GM12872 (cell line): ENCODE measurements around the gene SLC5A9.

ENCODE experiments used
- TF ChIP-seq, protein P1 (sequence below): IDR thresholded peaks from 3 replicates; pipeline ENCODE4 v1.5.1; 2011; ENCODE audit warnings: low read depth, mild to moderate bottlenecking, low read length, moderate library complexity; ENCODE audit not compliant: insufficient read depth

SLC5A9 gene

DNA sequence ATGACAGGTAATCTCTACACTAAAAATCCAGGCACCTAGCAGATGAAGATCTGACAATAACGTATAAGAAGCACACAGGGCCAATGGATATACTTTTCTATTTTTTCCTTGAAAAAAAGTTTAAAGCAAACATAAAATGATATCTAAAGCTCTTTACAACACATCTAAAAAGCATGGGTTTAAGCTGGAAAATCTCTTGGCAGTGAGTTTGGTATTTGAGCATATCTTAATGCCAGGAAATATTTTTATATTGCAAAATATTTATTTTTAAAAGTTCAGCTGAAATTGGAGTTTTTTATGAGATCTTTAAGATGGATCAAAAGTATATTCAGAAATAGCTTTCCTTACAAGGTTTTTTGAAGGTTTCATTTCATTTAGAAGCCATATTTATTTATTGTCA lies 40.5 kb downstream of the SLC5A9 start:
- TF ChIP-seq, protein P1, sequence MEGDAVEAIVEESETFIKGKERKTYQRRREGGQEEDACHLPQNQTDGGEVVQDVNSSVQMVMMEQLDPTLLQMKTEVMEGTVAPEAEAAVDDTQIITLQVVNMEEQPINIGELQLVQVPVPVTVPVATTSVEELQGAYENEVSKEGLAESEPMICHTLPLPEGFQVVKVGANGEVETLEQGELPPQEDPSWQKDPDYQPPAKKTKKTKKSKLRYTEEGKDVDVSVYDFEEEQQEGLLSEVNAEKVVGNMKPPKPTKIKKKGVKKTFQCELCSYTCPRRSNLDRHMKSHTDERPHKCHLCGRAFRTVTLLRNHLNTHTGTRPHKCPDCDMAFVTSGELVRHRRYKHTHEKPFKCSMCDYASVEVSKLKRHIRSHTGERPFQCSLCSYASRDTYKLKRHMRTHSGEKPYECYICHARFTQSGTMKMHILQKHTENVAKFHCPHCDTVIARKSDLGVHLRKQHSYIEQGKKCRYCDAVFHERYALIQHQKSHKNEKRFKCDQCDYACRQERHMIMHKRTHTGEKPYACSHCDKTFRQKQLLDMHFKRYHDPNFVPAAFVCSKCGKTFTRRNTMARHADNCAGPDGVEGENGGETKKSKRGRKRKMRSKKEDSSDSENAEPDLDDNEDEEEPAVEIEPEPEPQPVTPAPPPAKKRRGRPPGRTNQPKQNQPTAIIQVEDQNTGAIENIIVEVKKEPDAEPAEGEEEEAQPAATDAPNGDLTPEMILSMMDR = no peak

DNA sequence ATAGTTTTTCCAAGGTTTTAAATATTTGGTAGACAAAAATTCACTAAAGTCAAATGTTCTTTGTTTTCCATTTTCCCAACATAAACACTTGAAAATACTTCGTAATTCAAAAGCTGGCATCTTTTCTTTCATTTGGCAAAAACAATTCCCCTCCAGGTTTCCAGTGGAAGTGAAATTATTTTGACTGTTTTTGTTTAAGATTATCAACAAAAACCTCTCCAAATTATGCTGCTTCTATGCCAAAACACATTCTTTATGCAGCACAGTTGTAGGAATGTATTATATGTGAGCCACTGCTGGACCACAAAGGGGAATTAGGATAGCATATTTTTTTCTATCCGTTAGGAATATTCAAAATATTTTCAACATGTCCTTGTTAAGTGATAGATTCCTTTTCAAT lies 44.1 kb downstream of the SLC5A9 start:
- TF ChIP-seq, protein P1 = no peak

- TF ChIP-seq, protein P1 = no peak
Observed at GRCh38 chr1:48285525-48285924, 63.0 kb downstream of the SLC5A9 start.

DNA sequence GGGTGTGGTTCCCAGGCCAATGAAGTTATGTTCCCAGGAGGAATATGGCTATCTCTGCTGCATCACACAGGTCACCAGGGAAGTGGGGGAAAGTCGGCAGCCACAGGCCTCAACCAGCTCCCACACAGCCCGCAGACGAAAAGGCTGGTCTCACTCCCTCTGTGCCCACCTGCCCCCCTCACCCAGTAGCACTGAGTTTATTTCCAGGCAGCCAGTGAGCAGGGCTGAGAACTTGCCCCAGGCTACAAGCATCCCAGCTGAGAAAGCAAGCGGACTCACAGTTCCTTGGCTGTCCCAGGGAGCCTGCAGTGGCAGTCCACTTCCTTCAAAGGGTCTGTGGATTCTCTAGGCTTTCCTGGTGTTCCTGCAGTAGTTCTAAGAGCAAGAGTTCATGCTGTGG lies 68.9 kb downstream of the SLC5A9 start:
- TF ChIP-seq, protein P1 = no peak

DNA sequence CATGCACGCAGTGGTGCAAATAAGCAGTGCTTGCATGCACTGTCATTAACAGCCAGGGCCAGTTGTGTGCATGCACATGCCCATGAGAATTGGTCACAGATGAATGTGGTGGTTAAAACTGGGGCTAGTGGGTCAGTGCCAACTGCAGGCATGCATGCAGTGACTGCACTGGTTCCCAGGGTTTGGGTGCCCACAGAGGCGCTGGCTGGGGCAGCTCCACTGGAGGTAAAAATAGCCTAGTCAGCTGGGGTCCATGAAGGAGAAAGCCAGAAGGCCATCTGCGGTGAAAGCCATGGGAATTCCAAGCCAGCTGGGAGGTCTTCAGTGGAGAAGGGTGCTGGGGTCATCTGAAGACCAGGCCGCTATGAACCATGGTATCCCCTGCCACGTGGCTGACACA lies 70.2 kb downstream of the SLC5A9 start:
- TF ChIP-seq, protein P1 = no peak

DNA sequence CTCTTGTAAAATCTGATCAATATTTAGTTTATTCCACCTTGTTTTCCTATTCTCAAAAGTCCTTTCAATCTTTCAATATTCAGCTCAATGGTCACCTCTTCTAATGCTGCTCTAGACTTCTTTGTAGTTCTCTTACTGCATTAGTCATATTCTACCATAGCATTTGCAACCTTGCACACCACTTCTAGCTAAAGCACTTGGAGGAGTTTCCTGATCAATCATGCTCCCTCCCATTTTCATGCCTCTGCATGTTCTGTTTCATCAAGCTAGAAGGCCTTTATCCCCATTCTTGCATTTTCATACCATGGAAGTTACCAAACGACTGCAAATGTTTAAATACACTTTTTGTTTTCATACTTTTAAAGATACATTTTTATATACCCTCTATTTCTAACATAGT lies 72.1 kb downstream of the SLC5A9 start:
- TF ChIP-seq, protein P1 = no peak
